Keratinocyte (primary cell): ENCODE measurements around the gene AKTIP.

Source experiments
- EZH2 ChIP-seq: IDR thresholded peaks from one replicate; pipeline ENCODE4 v1.6.1; 2012; ENCODE audit warnings: inconsistent platforms, mild to moderate bottlenecking, low read length, moderate library complexity
- TF ChIP-seq, protein P1 (sequence below), 3 experiments: IDR thresholded peaks in 1 of 3; conservative IDR thresholded peaks in 1 of 3; optimal IDR thresholded peaks in 1 of 3; 2 replicates in 2 of 3; 3 replicates in 1 of 3; pipeline versions ENCODE3 to v1.5.1; 2011; ENCODE audit warnings: low read length in 3 of 3, mild to moderate bottlenecking in 3 of 3, moderate library complexity in 2 of 3, control low read depth in 1 of 3, inconsistent platforms in 1 of 3; ENCODE audit not compliant: insufficient read depth in 2 of 3; ENCODE audit errors: extremely low read depth in 1 of 3

GRCh38 chr16:53534206-53534605 is 31.2 kb upstream of the AKTIP start:
- TF ChIP-seq, protein P1, sequence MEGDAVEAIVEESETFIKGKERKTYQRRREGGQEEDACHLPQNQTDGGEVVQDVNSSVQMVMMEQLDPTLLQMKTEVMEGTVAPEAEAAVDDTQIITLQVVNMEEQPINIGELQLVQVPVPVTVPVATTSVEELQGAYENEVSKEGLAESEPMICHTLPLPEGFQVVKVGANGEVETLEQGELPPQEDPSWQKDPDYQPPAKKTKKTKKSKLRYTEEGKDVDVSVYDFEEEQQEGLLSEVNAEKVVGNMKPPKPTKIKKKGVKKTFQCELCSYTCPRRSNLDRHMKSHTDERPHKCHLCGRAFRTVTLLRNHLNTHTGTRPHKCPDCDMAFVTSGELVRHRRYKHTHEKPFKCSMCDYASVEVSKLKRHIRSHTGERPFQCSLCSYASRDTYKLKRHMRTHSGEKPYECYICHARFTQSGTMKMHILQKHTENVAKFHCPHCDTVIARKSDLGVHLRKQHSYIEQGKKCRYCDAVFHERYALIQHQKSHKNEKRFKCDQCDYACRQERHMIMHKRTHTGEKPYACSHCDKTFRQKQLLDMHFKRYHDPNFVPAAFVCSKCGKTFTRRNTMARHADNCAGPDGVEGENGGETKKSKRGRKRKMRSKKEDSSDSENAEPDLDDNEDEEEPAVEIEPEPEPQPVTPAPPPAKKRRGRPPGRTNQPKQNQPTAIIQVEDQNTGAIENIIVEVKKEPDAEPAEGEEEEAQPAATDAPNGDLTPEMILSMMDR (optimal IDR thresholded peaks at IDR 0.05 in 1 of 3, IDR thresholded peaks at IDR 0.05 in 1 of 3, conservative IDR thresholded peaks at IDR 0.05 in 1 of 3; ENCODE audit: extremely low read depth in 1 of 3, insufficient read depth in 2 of 3, low read length in 3 of 3) = no peak
- no peak for TF ChIP-seq EZH2
